SK-N-SH treated with all-trans-retinoic acid at 6 μM for 48 hours (cell line): Measurements from ENCODE around the gene OR52B2.

Experiments used
- ATAC-seq: fragments of 200-7000 bp; cut with Tn5 transposase; 3 replicates; pipeline ENCODE4 v1.9.1; 2020; ENCODE audit warnings: mild to moderate bottlenecking, moderate library complexity
- ARNTL ChIP-seq: fragments of 450-650 bp; formaldehyde crosslinking; IDR thresholded peaks from 2 replicates; pipeline ENCODE4 v1.5.0; 2020; ENCODE audit warnings: low read depth, mild to moderate bottlenecking, moderate library complexity, borderline replicate concordance
- BACH2 ChIP-seq: fragments of 250-450 bp; sonication (Bioruptor Pico); IDR thresholded peaks from 2 replicates; pipeline ENCODE4 v1.9.0; 2021; ENCODE audit warnings: mild to moderate bottlenecking, borderline replicate concordance
- CREB5 ChIP-seq: fragments of 250-450 bp; sonication (Bioruptor Pico); IDR thresholded peaks from 2 replicates; pipeline ENCODE4 v1.5.1; 2020; ENCODE audit warnings: low read depth, mild to moderate bottlenecking, moderate library complexity
- CSDC2 ChIP-seq: fragments of 250-450 bp; sonication (Bioruptor Pico); IDR thresholded peaks from 2 replicates; pipeline ENCODE4 v1.5.0; 2020; ENCODE audit warnings: mild to moderate bottlenecking, moderate library complexity
- ESRRG ChIP-seq: fragments of 250-450 bp; sonication (Bioruptor Pico); IDR thresholded peaks from 2 replicates; pipeline ENCODE4 v1.6.1; 2021; ENCODE audit warnings: mild to moderate bottlenecking
- GLIS3 ChIP-seq: fragments of 250-450 bp; sonication (Bioruptor Pico); IDR thresholded peaks from 2 replicates; pipeline ENCODE4 v1.5.0; 2020; ENCODE audit warnings: mild to moderate bottlenecking, moderate library complexity
- ISL1 ChIP-seq: fragments of 250-450 bp; sonication (Bioruptor Pico); IDR thresholded peaks from 2 replicates; pipeline ENCODE4 v2.1.2; 2022; ENCODE audit warnings: mild to moderate bottlenecking, moderate library complexity
- OSR1 ChIP-seq: fragments of 250-450 bp; sonication (Bioruptor Pico); IDR thresholded peaks from 2 replicates; pipeline ENCODE4 v1.8.0; 2022; ENCODE audit warnings: moderate library complexity, mild to moderate bottlenecking, inconsistent platforms
- POU6F1 ChIP-seq: fragments of 250-450 bp; sonication (Bioruptor Pico); IDR thresholded peaks from 2 replicates; pipeline ENCODE4 v1.8.0; 2021; ENCODE audit warnings: low read depth, mild to moderate bottlenecking, moderate library complexity, borderline replicate concordance
- PPARA ChIP-seq: fragments of 250-450 bp; sonication (Bioruptor Pico); IDR thresholded peaks from 2 replicates; pipeline ENCODE4 v1.5.0; 2020; ENCODE audit warnings: mild to moderate bottlenecking, borderline replicate concordance
- RARB ChIP-seq: fragments of 250-450 bp; sonication (Bioruptor Pico); IDR thresholded peaks from 2 replicates; pipeline ENCODE4 v1.8.0; 2021; ENCODE audit warnings: mild to moderate bottlenecking, moderate library complexity
- SNAI2 ChIP-seq: fragments of 250-450 bp; sonication (Bioruptor Pico); IDR thresholded peaks from 2 replicates; pipeline ENCODE4 v1.5.0; 2020; ENCODE audit warnings: mild to moderate bottlenecking, moderate library complexity
- TCF4 ChIP-seq: fragments of 250-450 bp; sonication (Bioruptor Pico); IDR thresholded peaks from 2 replicates; pipeline ENCODE4 v1.8.0; 2021; ENCODE audit warnings: mild to moderate bottlenecking, moderate library complexity, borderline replicate concordance
- ZC3H10 ChIP-seq: fragments of 250-450 bp; sonication (Bioruptor Pico); IDR thresholded peaks from 2 replicates; pipeline ENCODE4 v1.5.1; 2021; ENCODE audit warnings: mild to moderate bottlenecking, moderate library complexity
- ZFP3 ChIP-seq: fragments of 250-450 bp; sonication (Bioruptor Pico); IDR thresholded peaks from 2 replicates; pipeline ENCODE4 v1.5.0; 2020; ENCODE audit warnings: mild to moderate bottlenecking, moderate library complexity
- ZFP30 ChIP-seq: fragments of 450-650 bp; formaldehyde crosslinking; IDR thresholded peaks from 2 replicates; pipeline ENCODE4 v1.5.0; 2022; ENCODE audit warnings: mild to moderate bottlenecking, moderate library complexity
- ZNF565 ChIP-seq: fragments of 450-650 bp; formaldehyde crosslinking; conservative IDR thresholded peaks from 2 replicates; pipeline ENCODE4 v1.5.0; 2020; ENCODE audit warnings: low read depth, mild to moderate bottlenecking, moderate library complexity
- ZNF70 ChIP-seq: fragments of 450-650 bp; formaldehyde crosslinking; IDR thresholded peaks from 2 replicates; pipeline ENCODE4 v1.5.0; 2020; ENCODE audit warnings: mild to moderate bottlenecking, moderate library complexity
- ZNF8 ChIP-seq: fragments of 450-650 bp; formaldehyde crosslinking; IDR thresholded peaks from 2 replicates; pipeline ENCODE4 v1.5.0; 2020; ENCODE audit warnings: mild to moderate bottlenecking, moderate library complexity
- TF ChIP-seq, protein P1 (sequence below): fragments of 250-450 bp; sonication (Bioruptor Pico); IDR thresholded peaks from 2 replicates; pipeline ENCODE4 v1.5.1; 2021; ENCODE audit warnings: mild to moderate bottlenecking, moderate library complexity
- TF ChIP-seq, protein P2 (sequence below): fragments of 250-450 bp; sonication (Bioruptor Pico); IDR thresholded peaks from 2 replicates; pipeline ENCODE4 v1.5.0; 2020; ENCODE audit warnings: mild to moderate bottlenecking, moderate library complexity

OR52B2 gene

DNA sequence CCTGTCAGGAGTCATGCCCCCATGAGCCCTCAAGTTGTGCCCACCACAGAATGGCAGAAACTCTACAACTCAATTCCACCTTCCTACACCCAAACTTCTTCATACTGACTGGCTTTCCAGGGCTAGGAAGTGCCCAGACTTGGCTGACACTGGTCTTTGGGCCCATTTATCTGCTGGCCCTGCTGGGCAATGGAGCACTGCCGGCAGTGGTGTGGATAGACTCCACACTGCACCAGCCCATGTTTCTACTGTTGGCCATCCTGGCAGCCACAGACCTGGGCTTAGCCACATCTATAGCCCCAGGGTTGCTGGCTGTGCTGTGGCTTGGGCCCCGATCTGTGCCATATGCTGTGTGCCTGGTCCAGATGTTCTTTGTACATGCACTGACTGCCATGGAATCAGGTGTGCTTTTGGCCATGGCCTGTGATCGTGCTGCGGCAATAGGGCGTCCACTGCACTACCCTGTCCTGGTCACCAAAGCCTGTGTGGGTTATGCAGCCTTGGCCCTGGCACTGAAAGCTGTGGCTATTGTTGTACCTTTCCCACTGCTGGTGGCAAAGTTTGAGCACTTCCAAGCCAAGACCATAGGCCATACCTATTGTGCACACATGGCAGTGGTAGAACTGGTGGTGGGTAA, 29.2 kb upstream of the OR52B2 start, which contains the start of gene OR52W1:
TSS of gene OR52W1 (plus strand) at position 51 of the 637 bp plus-strand sequence. CDS start at position 51, 0 bp downstream.
- no peak for ATAC-seq
- TF ChIP-seq ZNF565 (CRISPR knock-in tag) (no peak), ZFP30 (CRISPR knock-in tag) (no peak), PPARA (CRISPR knock-in tag) (no peak), TCF4 (CRISPR knock-in tag) (no peak), BACH2 (CRISPR knock-in tag) (no peak), ZFP3 (no peak), ZNF8 (CRISPR knock-in tag) (no peak), ESRRG (CRISPR knock-in tag) (no peak), RARB (CRISPR knock-in tag) (no peak), OSR1 (CRISPR knock-in tag) (no peak), GLIS3 (CRISPR knock-in tag) (no peak)
- TF ChIP-seq, protein P1, sequence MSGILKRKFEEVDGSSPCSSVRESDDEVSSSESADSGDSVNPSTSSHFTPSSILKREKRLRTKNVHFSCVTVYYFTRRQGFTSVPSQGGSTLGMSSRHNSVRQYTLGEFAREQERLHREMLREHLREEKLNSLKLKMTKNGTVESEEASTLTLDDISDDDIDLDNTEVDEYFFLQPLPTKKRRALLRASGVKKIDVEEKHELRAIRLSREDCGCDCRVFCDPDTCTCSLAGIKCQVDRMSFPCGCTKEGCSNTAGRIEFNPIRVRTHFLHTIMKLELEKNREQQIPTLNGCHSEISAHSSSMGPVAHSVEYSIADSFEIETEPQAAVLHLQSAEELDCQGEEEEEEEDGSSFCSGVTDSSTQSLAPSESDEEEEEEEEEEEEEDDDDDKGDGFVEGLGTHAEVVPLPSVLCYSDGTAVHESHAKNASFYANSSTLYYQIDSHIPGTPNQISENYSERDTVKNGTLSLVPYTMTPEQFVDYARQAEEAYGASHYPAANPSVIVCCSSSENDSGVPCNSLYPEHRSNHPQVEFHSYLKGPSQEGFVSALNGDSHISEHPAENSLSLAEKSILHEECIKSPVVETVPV, result no peak
- TF ChIP-seq, protein P2, sequence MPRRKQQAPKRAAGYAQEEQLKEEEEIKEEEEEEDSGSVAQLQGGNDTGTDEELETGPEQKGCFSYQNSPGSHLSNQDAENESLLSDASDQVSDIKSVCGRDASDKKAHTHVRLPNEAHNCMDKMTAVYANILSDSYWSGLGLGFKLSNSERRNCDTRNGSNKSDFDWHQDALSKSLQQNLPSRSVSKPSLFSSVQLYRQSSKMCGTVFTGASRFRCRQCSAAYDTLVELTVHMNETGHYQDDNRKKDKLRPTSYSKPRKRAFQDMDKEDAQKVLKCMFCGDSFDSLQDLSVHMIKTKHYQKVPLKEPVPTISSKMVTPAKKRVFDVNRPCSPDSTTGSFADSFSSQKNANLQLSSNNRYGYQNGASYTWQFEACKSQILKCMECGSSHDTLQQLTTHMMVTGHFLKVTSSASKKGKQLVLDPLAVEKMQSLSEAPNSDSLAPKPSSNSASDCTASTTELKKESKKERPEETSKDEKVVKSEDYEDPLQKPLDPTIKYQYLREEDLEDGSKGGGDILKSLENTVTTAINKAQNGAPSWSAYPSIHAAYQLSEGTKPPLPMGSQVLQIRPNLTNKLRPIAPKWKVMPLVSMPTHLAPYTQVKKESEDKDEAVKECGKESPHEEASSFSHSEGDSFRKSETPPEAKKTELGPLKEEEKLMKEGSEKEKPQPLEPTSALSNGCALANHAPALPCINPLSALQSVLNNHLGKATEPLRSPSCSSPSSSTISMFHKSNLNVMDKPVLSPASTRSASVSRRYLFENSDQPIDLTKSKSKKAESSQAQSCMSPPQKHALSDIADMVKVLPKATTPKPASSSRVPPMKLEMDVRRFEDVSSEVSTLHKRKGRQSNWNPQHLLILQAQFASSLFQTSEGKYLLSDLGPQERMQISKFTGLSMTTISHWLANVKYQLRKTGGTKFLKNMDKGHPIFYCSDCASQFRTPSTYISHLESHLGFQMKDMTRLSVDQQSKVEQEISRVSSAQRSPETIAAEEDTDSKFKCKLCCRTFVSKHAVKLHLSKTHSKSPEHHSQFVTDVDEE (CRISPR knock-in tag), result no peak

DNA sequence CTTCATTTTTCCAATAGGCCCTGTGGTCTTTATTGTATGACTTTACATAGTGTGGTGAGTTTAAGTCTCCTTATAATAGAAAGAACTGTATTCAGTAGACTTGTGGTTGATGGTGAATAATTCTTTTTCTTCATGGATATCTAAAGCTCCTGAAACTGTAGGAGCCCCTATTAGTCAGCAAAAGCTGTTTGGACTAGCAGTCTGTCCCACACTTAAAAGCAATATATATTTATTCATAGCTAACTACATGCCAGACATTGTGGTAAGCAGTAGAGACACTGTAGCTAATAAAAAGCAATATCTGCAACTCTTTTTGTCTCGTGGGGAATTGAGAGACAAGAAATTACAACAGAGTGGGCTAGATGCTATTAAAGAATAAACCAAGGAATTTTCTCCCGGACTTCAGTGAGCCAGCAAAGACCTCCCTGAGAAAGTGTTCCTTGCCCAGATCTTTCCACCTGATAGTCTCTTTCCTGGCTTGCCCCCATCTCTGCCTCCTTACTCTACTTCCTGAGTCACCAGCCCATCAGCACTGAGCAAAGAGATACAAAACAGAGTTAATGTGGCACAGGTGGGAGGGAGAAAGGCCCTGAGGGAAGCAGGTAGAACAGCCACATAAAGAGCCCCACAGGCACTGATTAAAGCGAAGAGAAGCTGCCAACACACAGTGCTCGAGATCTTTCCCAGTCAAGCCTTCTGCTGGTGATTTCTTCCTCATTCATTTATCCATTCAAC, 27.5 kb upstream of the OR52B2 start:
- TF ChIP-seq ZNF565 (CRISPR knock-in tag), result no peak
- TF ChIP-seq PPARA (CRISPR knock-in tag), result no peak
- TF ChIP-seq CREB5 (CRISPR knock-in tag), result no peak
- TF ChIP-seq ARNTL (CRISPR knock-in tag), result no peak
- TF ChIP-seq GLIS3 (CRISPR knock-in tag), result no peak
- TF ChIP-seq CSDC2 (CRISPR knock-in tag), result no peak
- TF ChIP-seq ZNF70, result no peak
- no peak for TF ChIP-seq SNAI2 (CRISPR knock-in tag)
- no peak for TF ChIP-seq ESRRG (CRISPR knock-in tag)
- TF ChIP-seq ZNF8 (CRISPR knock-in tag), result no peak
- no peak for TF ChIP-seq ZFP3
- TF ChIP-seq, protein P1, result no peak
- no peak for TF ChIP-seq OSR1 (CRISPR knock-in tag)
- ATAC-seq, result no peak

DNA sequence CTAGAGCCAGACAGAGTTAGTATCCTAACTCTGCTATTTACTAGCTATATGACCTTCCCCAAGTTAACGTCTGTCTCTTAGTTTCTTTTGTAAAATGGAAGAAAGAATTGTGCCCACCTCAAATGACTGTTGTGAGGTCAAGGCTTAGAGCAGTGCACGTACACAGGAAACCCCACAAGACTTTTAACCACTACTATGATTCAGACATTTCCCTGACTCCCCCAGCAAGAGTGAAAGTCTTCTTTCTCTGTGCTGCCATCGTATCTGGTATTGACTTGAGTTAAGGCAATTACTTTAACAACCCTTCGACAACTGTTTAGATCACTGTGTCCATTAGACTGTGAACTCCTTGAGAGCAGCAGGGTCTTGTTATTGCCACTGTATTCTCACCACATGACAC, 26.3 kb upstream of the OR52B2 start:
- no peak for ATAC-seq
- TF ChIP-seq TCF4 (CRISPR knock-in tag), result no peak
- TF ChIP-seq ZFP3, result no peak
- no peak for TF ChIP-seq ARNTL (CRISPR knock-in tag)
- TF ChIP-seq, protein P2 (CRISPR knock-in tag), result no peak
- no peak for TF ChIP-seq ISL1 (CRISPR knock-in tag)
- no peak for TF ChIP-seq RARB (CRISPR knock-in tag)
- no peak for TF ChIP-seq OSR1 (CRISPR knock-in tag)
- TF ChIP-seq BACH2 (CRISPR knock-in tag), result no peak
- TF ChIP-seq ZC3H10 (CRISPR knock-in tag), result no peak
- no peak for TF ChIP-seq POU6F1 (CRISPR knock-in tag)
- TF ChIP-seq ZFP30 (CRISPR knock-in tag), result no peak
- no peak for TF ChIP-seq GLIS3 (CRISPR knock-in tag)
- TF ChIP-seq ZNF8 (CRISPR knock-in tag), result no peak
- no peak for TF ChIP-seq CREB5 (CRISPR knock-in tag)
- no peak for TF ChIP-seq ESRRG (CRISPR knock-in tag)
